Ramos (cell line): ENCODE data around the gene GNAL.

ENCODE experiments used
- in situ Hi-C: fragments of 300-500 bp; cut with MboI; formaldehyde crosslinking; loops from one replicate; pipeline ENCODE4 v1.14.3; 2022; ENCODE audit warnings: low sequenced_read_pairs; ENCODE audit not compliant: unreplicated experiment

Gene GNAL

DNA sequence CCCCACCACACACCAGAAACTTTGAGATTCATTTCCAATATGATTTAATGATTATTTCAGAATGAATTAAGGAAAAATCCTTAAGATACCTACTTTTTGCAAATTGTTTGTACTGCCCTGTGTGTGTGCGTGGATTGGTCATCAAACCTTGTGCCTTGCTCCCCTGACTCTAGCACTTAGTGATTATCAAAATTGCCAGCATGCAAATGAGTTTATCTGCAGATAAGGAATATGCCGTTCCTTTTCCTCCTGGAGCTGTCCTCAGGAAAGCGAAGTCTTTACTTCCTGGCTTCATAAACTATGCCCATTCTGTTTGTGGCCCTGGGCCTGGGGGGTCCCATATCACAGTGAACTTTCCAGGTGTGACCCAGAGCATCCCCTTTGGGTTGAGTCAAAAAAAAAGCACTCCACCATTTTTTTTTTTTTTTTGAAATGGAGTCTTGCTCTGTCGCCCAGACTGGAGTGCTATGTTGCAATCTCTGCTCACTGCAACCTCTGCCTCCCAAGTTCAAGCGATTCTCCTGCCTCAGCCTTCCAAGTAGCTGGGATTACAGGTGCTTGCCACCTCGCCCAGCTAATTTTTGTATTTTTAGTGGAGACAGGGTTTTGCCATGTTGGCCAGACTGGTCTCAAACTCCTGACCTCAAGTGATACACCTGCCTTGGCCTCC, 173.5 kb downstream of the GNAL start:
- in situ Hi-C loops: no loop called here

GRCh38 chr18:11864471-11864870, 175.4 kb downstream of the GNAL start:
- in situ Hi-C loops: no loop called here

DNA sequence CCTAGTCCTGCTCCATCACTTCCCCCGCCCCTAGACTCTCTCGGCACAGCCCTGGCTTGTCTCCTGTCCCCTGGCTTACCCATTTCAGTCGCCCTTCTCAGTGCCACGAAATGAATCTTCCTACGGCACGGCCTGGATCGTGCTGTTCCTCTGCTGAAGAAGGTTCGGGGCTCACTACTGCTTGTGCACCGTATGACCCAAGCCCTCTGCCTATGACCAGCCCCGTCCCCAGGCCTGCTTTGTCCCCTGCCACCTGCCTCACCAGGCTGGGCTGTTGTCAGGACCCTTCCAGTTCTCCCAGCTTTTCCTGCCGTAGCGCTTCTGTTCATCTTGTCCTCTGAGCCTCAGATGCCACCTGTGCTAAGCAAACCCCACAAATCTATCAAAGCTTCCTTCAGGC, 176.0 kb downstream of the GNAL start:
- in situ Hi-C loops: no loop called here

DNA sequence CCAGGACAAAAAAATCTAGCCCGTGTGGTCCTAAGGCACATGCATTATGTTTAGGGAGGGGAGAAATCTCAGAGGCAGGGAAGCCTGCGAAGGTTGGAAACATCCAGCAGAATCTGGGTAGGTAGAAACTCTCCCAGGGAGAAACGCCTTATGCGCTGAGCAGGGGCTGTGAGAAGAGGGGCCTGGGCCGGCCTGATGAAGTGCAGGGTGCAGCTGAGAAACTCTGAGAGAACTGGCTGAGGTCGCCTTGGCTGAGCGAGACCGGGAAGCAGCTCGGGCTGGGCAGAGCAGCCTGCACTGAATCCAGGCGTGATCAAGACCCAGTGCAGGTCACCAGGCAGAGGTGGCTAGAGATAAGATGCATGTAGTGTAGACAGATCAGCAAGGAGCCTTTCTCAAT, 177.3 kb downstream of the GNAL start:
- in situ Hi-C loops: no loop called here

- in situ Hi-C loops: no loop called here
These were observed 177.7 kb downstream of the GNAL start for GRCh38 chr18:11866764-11867163.

GRCh38 chr18:11868230-11868629, 179.2 kb downstream of the GNAL start:
- in situ Hi-C loops: no loop called here

DNA sequence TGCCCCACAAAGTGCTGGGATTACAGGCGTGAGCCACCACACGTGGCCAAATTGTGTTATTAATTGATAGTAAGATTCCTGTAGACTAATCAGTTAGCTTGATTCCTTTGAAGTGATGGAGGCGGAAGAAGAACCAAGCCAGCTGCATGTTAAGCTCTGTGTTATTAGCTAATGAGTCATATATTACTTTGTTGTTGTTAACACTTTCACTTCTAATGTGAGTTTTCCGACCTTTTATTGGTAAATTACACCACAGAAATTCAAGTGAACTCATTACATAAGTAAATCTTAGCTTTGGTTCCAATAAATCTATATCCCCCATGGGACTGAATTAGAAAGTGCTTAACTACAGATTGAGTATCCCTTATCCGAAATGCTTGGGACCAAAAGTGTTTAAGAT, 182.4 kb downstream of the GNAL start:
- in situ Hi-C loops: no loop called here

GRCh38 chr18:11872479-11873136, 183.5 kb downstream of the GNAL start:
- in situ Hi-C loops: no loop called here

DNA sequence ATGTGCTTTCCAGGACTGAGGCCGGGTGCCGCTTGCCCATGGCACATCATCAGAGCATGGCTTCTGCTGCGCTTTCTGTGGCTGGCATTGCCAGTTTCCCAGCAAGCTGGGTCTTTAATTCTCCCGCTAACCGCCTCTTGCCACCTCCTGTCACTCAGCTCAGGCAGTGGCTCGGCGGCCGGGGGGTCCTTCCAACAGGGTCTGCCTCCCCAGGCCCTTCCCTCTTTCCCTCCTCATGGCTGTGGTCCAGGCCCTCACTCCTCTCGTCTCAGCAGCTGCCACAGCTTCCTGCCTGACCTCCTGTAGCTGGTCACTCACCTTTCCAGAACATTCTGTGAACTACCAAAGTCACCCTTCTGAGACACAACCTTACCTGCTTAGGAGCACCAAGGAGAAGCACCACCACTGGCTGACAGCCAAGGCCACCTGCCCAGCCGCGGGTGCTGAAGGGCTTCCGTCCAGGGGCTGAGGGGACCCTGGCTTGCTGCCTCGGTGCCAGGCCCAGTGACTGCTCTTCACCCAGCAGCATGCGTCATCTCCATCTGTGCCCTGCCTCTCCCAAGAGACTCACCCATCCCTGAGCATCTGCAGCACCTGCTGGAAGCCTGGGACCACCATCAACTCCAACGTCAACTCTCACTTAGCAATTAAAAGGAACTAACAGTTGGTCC, 184.7 kb downstream of the GNAL start:
- in situ Hi-C loops: no loop called here

DNA sequence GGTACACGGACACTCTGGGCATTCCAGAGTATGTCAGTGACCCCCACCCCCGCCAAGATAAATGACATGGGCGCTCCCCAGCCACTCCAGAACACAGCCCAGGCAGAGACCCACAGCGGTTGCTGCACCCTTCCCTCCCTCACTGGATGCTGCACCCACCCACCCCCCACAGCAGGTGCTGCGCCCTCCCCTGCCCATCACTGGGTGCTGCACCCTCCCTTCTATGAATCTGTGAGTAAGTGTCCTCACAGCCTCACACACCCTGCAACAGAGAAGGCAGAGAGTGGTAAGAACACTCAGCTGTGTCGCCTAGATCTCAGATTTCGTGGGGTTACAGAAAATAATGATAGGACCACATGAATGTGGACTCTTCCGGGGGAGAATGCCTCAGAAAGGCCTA, 185.6 kb downstream of the GNAL start:
- in situ Hi-C loops: no loop called here

- in situ Hi-C loops: no loop called here
These were observed 188.6 kb downstream of the GNAL start for GRCh38 chr18:11877497-11878135.

- in situ Hi-C loops: no loop called here
These were observed 191.7 kb downstream of the GNAL start for GRCh38 chr18:11880586-11881304.

DNA sequence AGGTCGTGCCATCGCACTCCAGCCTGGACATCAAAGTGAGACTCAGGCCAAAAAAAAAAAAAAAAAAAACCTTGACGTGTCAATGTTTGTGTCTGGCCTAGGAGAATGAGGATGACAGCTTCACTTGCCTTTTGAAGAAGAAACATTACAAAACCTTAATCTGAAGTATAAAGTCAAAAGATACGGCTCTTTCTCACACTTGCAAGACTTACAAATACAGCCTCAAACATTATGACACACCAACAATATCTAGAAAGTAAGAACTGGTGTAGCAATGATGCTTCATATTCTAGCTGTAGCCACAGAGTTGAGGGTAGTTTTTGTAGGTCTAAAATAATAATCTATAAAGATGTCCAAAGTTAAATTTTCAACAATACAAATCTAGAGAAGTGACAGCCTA, 193.6 kb downstream of the GNAL start:
- in situ Hi-C loops: no loop called here

DNA sequence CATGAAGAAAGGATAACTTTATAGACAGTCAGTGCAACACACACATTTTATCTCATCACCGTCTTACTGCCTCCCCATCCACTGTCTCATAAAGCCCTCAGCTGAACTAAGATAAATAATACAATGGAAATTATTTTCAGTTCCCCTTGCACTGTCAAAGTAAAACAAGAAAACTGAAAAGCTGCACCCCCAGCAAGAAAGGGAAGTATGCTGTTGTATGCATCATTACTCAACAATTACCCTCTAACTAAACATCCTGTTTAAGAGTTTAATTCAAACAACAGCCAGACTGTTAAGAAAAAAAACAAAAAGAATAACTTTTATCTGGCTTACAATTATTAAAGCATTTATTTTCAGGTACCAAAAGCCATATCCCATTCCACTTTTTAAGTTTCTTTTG, 194.1 kb downstream of the GNAL start:
- in situ Hi-C loops: no loop called here

DNA sequence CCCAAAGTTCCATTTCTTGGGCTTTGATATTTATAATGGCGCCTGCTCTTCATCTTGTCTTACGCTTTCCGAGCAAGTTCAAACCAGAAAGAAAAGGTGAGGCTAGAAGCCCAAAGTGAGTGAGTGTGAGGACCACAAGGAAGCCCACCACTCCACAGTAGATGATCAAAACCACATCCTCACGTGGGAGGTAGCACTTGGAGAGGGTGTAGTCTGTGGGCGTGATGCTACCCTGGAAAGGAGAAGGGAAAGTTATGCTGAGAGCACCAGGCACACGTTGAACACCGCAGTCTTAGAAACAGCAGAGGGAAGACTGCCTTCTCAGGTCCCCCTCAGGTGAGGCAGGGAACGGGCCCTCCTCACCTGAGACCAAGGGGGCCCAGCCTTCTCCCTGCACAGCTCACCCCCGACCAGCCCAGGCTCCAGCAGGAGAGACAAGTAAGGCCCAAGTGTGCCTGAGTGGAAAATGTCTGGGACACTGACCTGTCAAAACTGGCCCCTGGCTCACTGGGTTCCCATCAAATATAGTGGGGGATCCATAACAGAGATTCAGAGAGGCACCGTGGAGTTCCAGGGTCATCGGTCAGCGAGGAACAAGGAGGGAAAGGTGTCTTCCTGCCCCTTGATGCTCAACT, 195.4 kb downstream of the GNAL start:
- in situ Hi-C loops: no loop called here

GRCh38 chr18:11885278-11885947, 196.3 kb downstream of the GNAL start:
- in situ Hi-C loops: no loop called here

DNA sequence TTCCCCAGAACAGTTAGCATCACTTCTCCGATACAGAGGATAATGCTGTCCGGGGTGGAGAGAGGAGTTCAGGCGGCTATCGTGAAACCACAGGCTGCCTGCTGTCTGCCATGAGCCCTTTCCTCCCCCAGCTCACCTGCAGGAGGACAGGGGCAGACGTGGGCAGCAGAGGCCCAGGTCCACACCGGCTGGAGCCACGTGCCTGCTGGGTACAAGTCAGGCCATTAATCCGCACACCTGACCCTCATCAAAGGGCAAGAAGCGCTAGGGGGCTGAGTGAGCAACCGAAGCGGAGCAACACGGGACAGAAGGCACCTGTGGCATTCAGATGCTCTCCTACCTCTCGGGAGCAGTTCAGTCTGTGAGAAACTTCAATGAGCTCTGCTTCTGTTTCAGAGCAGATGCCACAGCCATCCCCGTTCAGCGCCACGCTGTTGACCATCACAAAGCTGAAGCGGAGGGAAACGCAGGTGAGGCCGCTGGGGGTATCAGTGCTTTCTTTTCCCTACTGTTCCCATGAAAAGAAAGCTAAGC, 197.6 kb downstream of the GNAL start:
- in situ Hi-C loops: no loop called here

- in situ Hi-C loops: no loop called here
These were observed 198.5 kb downstream of the GNAL start for GRCh38 chr18:11887328-11888128.

DNA sequence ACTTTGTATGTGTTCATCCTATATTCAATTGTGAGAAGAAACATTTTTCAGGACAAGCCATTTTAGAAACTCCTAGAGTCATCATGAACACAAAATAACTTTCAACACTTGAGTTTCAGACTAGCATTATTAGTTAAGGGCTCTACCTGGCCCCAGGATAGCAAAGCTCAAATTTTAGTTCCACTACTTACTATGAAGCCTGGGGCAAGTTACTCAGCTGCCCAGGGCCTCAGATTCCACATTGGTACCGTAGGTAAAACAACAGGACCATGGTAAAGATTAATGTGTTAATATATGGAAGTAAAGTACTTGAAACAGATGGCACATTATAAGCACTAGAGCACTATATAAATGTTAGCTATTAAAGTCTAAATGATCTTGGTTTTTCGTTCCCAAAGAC, 199.7 kb downstream of the GNAL start:
- in situ Hi-C loops: no loop called here
